NCI-H748 (cell line): ENCODE measurements around the gene ZNF69.
A peak's percentile ranks its signal among the peaks of the same experiment; 100 is the strongest.
"Not testable (repeated sequence)": the region's sequence is repeated elsewhere in the genome, so short reads cannot be mapped to it uniquely, and the experiment has no call there.

Experiments
- DNase-seq: peaks from one replicate; lab custom pipeline; 2025; ENCODE audit not compliant: unreplicated experiment; lab: John Stamatoyannopoulos, UW

Gene ZNF69

GRCh38 chr19:11890634-11891033 is 3.1 kb downstream of the ZNF69 start:
- no peak for DNase-seq

GRCh38 chr19:11894851-11895250 is 7.3 kb downstream of the ZNF69 start:
- DNase-seq: no peak

- DNase-seq: no peak
These were observed 14.6 kb downstream of the ZNF69 start for GRCh38 chr19:11902228-11902627.

GRCh38 chr19:11905928-11906327 is 18.3 kb downstream of the ZNF69 start:
- no peak for DNase-seq

GRCh38 chr19:11911937-11912336 is 24.4 kb downstream of the ZNF69 start:
- DNase-seq: not testable (repeated sequence)

GRCh38 chr19:11914417-11915051 is 27.0 kb downstream of the ZNF69 start:
- DNase-seq: not testable (repeated sequence)

- DNase-seq: no peak
These were observed 34.4 kb downstream of the ZNF69 start for GRCh38 chr19:11921852-11922495.

GRCh38 chr19:11924886-11925650 is 37.5 kb downstream of the ZNF69 start, which contains the start of gene ZNF700:
ZNF700 (plus strand) TSS chr19:11925107; CDS start chr19:11925211, 104 bp downstream.
- peak; percentile 91 for DNase-seq

- DNase-seq: not testable (repeated sequence)
These were observed 38.1 kb downstream of the ZNF69 start for GRCh38 chr19:11925651-11926187.

- DNase-seq: no peak
These were observed 39.6 kb downstream of the ZNF69 start for GRCh38 chr19:11927227-11927626.

GRCh38 chr19:11931051-11931450 is 43.5 kb downstream of the ZNF69 start:
- DNase-seq: no peak

GRCh38 chr19:11931513-11931912 is 43.9 kb downstream of the ZNF69 start:
- no peak for DNase-seq

GRCh38 chr19:11935829-11936228 is 48.2 kb downstream of the ZNF69 start:
- not testable (repeated sequence) for DNase-seq

GRCh38 chr19:11938383-11938782 is 50.8 kb downstream of the ZNF69 start:
- DNase-seq: not testable (repeated sequence)

- not testable (repeated sequence) for DNase-seq
These were observed 53.8 kb downstream of the ZNF69 start for GRCh38 chr19:11941361-11941887.

GRCh38 chr19:11942008-11942842 is 54.6 kb downstream of the ZNF69 start:
- DNase-seq: no peak

- no peak for DNase-seq
These were observed 55.2 kb downstream of the ZNF69 start for GRCh38 chr19:11942843-11943108.

GRCh38 chr19:11944656-11945055 is 57.1 kb downstream of the ZNF69 start:
- no peak for DNase-seq

- no peak for DNase-seq
These were observed 61.1 kb downstream of the ZNF69 start for GRCh38 chr19:11948646-11949045.

GRCh38 chr19:11949201-11949600 is 61.6 kb downstream of the ZNF69 start:
- DNase-seq: no peak

GRCh38 chr19:11949614-11950080 is 62.1 kb downstream of the ZNF69 start:
- DNase-seq: not testable (repeated sequence)
